ENCODE results near the gene PHF11.
A peak's percentile ranks its signal among the peaks of the same experiment; 100 is the strongest.

Gene PHF11

DNA sequence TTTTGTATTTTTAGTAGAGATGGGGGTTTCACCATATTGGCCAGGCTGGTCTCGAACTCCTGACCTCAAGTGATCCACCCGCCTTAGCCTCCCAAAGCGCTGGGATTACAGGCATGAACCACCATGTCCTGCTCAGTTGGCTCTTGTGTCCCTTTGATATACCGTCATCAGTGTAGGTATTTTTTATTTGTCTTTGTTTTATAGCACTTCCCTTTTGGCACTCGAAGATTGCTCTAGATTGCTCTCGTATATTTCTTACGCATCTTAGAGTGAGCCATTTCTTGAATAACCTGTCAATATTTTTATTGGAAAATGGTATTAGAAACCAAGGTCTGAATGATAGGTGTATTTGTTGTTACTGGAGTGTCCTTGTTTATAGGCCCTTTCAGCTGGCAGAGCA, 42.3 kb upstream of the PHF11 start:
- Histone ChIP-seq H3K36me3 (no peaks in the 10 kb centered on the region), H3K9me3 (no peaks in the 10 kb centered on the region), H3K4me1 (peaks cover 0 to 24% (median 3%) of the 10 kb centered on the region in 4 donors), H3K27ac (no peak overlapping the region), H3K27me3 (no peaks in the 10 kb centered on the region), H3K4me3 (no peak overlapping the region)
- TF ChIP-seq, protein P1, sequence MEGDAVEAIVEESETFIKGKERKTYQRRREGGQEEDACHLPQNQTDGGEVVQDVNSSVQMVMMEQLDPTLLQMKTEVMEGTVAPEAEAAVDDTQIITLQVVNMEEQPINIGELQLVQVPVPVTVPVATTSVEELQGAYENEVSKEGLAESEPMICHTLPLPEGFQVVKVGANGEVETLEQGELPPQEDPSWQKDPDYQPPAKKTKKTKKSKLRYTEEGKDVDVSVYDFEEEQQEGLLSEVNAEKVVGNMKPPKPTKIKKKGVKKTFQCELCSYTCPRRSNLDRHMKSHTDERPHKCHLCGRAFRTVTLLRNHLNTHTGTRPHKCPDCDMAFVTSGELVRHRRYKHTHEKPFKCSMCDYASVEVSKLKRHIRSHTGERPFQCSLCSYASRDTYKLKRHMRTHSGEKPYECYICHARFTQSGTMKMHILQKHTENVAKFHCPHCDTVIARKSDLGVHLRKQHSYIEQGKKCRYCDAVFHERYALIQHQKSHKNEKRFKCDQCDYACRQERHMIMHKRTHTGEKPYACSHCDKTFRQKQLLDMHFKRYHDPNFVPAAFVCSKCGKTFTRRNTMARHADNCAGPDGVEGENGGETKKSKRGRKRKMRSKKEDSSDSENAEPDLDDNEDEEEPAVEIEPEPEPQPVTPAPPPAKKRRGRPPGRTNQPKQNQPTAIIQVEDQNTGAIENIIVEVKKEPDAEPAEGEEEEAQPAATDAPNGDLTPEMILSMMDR (IDR thresholded peaks at IDR 0.05) = no peak
- no peak for DNase-seq
- intact Hi-C loops (cut with DNase I; ENCODE audit: low total_unique reads) = no loop called here

DNA sequence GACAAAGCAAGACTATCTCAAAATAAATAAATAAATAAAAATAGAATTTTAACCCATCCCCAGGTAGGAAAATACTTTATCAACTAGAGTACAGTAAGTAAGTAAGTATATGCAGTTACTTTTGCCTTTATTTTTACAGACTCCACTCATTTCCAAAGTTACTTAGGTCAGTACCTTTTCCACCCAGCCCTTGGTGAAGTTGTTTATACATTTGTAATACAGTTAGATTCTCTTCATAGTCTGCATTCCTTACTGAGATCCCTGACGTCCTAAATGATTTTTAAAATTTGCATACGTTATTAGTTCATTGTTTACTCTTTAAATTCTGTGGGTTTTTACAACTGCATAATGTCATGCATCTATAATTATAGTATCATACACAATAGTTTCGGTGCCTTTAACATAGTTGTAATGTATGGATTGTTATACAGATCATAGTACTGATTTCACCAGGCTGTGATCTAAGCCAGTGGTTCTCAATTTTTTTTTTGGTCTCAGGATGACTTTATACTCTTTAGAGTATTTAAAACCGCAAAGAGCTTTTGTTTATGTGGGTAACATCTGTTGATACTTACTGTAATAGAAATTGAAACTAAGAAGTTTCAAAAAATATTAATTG, 41.3 kb upstream of the PHF11 start:
- Histone ChIP-seq H3K9me3 (no peaks in the 10 kb centered on the region), H3K4me3 (no peak overlapping the region), H3K36me3 (no peaks in the 10 kb centered on the region), H3K4me1 (peaks cover 0 to 21% (median 3%) of the 10 kb centered on the region in 4 donors), H3K27ac (no peak overlapping the region), H3K27me3 (no peaks in the 10 kb centered on the region)
- TF ChIP-seq, protein P1 (IDR thresholded peaks at IDR 0.05) = no peak
- no peak for DNase-seq
- intact Hi-C loops (cut with DNase I; ENCODE audit: low total_unique reads) = no loop called here

- Histone ChIP-seq H3K4me3 (no peak overlapping the region), H3K4me1 (peaks cover 0 to 20% (median 3%) of the 10 kb centered on the region in 4 donors), H3K36me3 (no peaks in the 10 kb centered on the region), H3K27me3 (no peaks in the 10 kb centered on the region), H3K9me3 (no peaks in the 10 kb centered on the region), H3K27ac (no peak overlapping the region)
- intact Hi-C loops (cut with DNase I; ENCODE audit: low total_unique reads) = no loop called here
- no peak for DNase-seq
- TF ChIP-seq, protein P1 (IDR thresholded peaks at IDR 0.05) = no peak
Observed at GRCh38 chr13:49455007-49455398, 40.8 kb upstream of the PHF11 start.

GRCh38 chr13:49456156-49456555, 39.6 kb upstream of the PHF11 start:
- H3K4me3 ChIP-seq = no peak overlapping the region
- H3K36me3 ChIP-seq = peaks cover under 1 to 7% (median 3%) of the 10 kb centered on the region in 3 donors
- TF ChIP-seq, protein P1 (IDR thresholded peaks at IDR 0.05) = no peak
- peaks cover 0 to 13% (median 3%) of the 10 kb centered on the region in 4 donors for H3K4me1 ChIP-seq
- H3K27ac ChIP-seq = no peak overlapping the region
- no peaks in the 10 kb centered on the region for H3K27me3 ChIP-seq
- DNase-seq = no peak
- intact Hi-C loops (cut with DNase I; ENCODE audit: low total_unique reads) = no loop called here
- H3K9me3 ChIP-seq = no peaks in the 10 kb centered on the region

DNA sequence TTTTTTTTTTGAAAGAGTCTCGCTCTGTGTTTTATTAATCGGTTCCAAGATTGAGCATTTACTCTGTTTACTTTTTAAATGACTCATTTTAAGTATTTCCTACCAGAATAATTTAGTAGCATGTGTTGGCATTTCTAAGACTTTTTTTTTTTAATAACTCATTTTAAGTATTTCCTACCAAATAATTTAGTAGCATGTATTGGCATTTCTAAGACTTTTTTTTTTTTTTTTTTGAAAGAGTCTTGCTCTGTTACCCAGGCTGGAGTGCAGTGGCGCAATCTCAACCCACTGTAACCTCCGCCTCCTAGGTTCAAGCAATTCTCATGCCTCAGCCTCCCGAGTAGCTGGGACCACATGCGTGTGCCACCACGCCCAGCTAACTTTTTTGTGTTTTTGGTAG, 38.5 kb upstream of the PHF11 start:
- H3K4me1 ChIP-seq = peaks cover 0 to 13% (median 3%) of the 10 kb centered on the region in 4 donors
- peaks cover 12 to 18% (median 13%) of the 10 kb centered on the region in 3 donors for H3K36me3 ChIP-seq
- peak overlapping the region in 1 of 2 donors; percentile 24 for H3K27ac ChIP-seq
- H3K27me3 ChIP-seq = no peaks in the 10 kb centered on the region
- no peak overlapping the region for H3K4me3 ChIP-seq
- intact Hi-C loops (cut with DNase I; ENCODE audit: low total_unique reads) = no loop called here
- DNase-seq = no peak
- H3K9me3 ChIP-seq = no peaks in the 10 kb centered on the region
- TF ChIP-seq, protein P1 (IDR thresholded peaks at IDR 0.05) = no peak

All from tibial artery (tissue), 4 donors.